K562 (cell line): Measurements from ENCODE around the gene C11orf65. TPM values are rescaled to one million over a fixed set of nuclear protein-coding genes. Genes with fewer than 3 reads are reported as not detected.

Source experiments
- CBX3 ChIP-seq, 2 experiments: IDR thresholded peaks; 1 replicate in 1 of 2; 2 replicates in 1 of 2; pipeline ENCODE4 v1.6.1; 2012; ENCODE audit warnings: inconsistent platforms in 2 of 2, low read length in 2 of 2, borderline replicate concordance in 1 of 2, control low read depth in 1 of 2
- CEBPG ChIP-seq, 3 experiments: fragments of 200-800 bp in 1 of 3; sonication (Bioruptor generic) in 1 of 3; sonication (generic) in 1 of 3; formaldehyde crosslinking in 1 of 3; IDR thresholded peaks in 2 of 3; conservative IDR thresholded peaks in 1 of 3; 2 replicates each; pipeline versions ENCODE4 v1.6.1 to v1.8.0; 2016 to 2022; ENCODE audit warnings: missing compliant biosample characterization in 2 of 3, missing genetic modification characterization in 2 of 3, mild to moderate bottlenecking in 1 of 3, missing genetic modification reagents in 1 of 3
- CSDE1 ChIP-seq, 2 experiments: fragments of 450-650 bp; IDR thresholded peaks; 2 replicates each; pipeline ENCODE4 v1.6.1; 2016; ENCODE audit warnings: mild to moderate bottlenecking in 1 of 2
- DIDO1 ChIP-seq: fragments of 450-650 bp; IDR thresholded peaks from 2 replicates; pipeline ENCODE4 v1.6.1; 2016; ENCODE audit warnings: low read depth, missing biosample characterization, missing genetic modification characterization
- FOSL1 ChIP-seq: fragments of 200-800 bp; sonication (Bioruptor generic); conservative IDR thresholded peaks from 2 replicates; pipeline ENCODE4 v1.6.1; 2016; ENCODE audit warnings: missing genetic modification characterization, missing compliant biosample characterization
- FOXA1 ChIP-seq: fragments of 450-650 bp; IDR thresholded peaks from 2 replicates; pipeline ENCODE4 v1.6.1; 2016; ENCODE audit warnings: mild to moderate bottlenecking, borderline replicate concordance
- HDAC2 ChIP-seq: fragments of 450-650 bp; IDR thresholded peaks from 2 replicates; pipeline ENCODE4 v1.6.1; 2016; ENCODE audit warnings: mild to moderate bottlenecking
- HDAC8 ChIP-seq: fragments of 450-650 bp; IDR thresholded peaks from 2 replicates; pipeline ENCODE4 v1.6.1; 2016; ENCODE audit warnings: mild to moderate bottlenecking, missing genetic modification characterization, moderate library complexity, missing compliant biosample characterization
- KAT8 ChIP-seq: fragments of 450-650 bp; IDR thresholded peaks from 2 replicates; pipeline ENCODE4 v1.6.1; 2016; ENCODE audit warnings: low read depth, mild to moderate bottlenecking
- KLF10 ChIP-seq: fragments of 250-450 bp; sonication (Bioruptor Pico); IDR thresholded peaks from 2 replicates; pipeline ENCODE4 v1.6.1; 2021; ENCODE audit warnings: matching md5 sums
- KLF16 ChIP-seq: IDR thresholded peaks from 2 replicates; pipeline ENCODE4 v1.6.1; 2016; ENCODE audit warnings: antibody characterized with exemption
- MEF2D ChIP-seq: conservative IDR thresholded peaks from 2 replicates; pipeline ENCODE4 v1.6.1; 2016; ENCODE audit warnings: low read depth, missing genetic modification characterization, missing compliant biosample characterization
- NEUROD1 ChIP-seq: fragments of 150-350 bp; IDR thresholded peaks from 2 replicates; pipeline ENCODE4 v1.6.1; 2014; ENCODE audit warnings: borderline replicate concordance, low read length, low read depth; ENCODE audit not compliant: partially characterized antibody
- NFE2L1 ChIP-seq: fragments of 450-650 bp; IDR thresholded peaks from 2 replicates; pipeline ENCODE4 v1.6.1; 2016; ENCODE audit warnings: missing genetic modification characterization, low read depth, mild to moderate bottlenecking, missing compliant biosample characterization, moderate library complexity, borderline replicate concordance
- POLR2G ChIP-seq: fragments of 200-400 bp; formaldehyde crosslinking; IDR thresholded peaks from 2 replicates; pipeline ENCODE4 v1.6.1; 2017; ENCODE audit warnings: low read depth, mild to moderate bottlenecking, antibody characterized with exemption, low read length, moderate library complexity
- PRMT5 ChIP-seq: sonication (generic); formaldehyde crosslinking; IDR thresholded peaks from 2 replicates; pipeline ENCODE4 v1.5.0; 2020; ENCODE audit warnings: missing genetic modification reagents
- RBM34 ChIP-seq: fragments of 200-400 bp; formaldehyde crosslinking; IDR thresholded peaks from 2 replicates; pipeline ENCODE4 v1.6.1; 2018; ENCODE audit warnings: low read length, borderline replicate concordance; ENCODE audit not compliant: insufficient read depth
- XRCC4 ChIP-seq: IDR thresholded peaks from one replicate; pipeline ENCODE4 v1.6.1; 2011; ENCODE audit not compliant: insufficient read depth, insufficient read length; ENCODE audit errors: extremely low read depth
- ZFP30 ChIP-seq: fragments of 250-450 bp; sonication (Bioruptor Pico); IDR thresholded peaks from 2 replicates; pipeline ENCODE4 v1.8.0; 2022; ENCODE audit warnings: moderate library complexity, mild to moderate bottlenecking, inconsistent platforms, borderline replicate concordance
- ZFP36 ChIP-seq: fragments of 150-350 bp; IDR thresholded peaks from 2 replicates; pipeline ENCODE4 v1.6.1; 2018; ENCODE audit warnings: low read length, low read depth; ENCODE audit not compliant: partially characterized antibody
- ZNF140 ChIP-seq: fragments of 250-450 bp; sonication (Bioruptor Pico); IDR thresholded peaks from 2 replicates; pipeline ENCODE4 v1.8.0; 2021; ENCODE audit warnings: moderate library complexity, mild to moderate bottlenecking, inconsistent platforms
- ZNF584 ChIP-seq: fragments of 200-800 bp; sonication (Bioruptor generic); IDR thresholded peaks from 2 replicates; pipeline ENCODE4 v1.6.1; 2016; ENCODE audit warnings: low read depth, mild to moderate bottlenecking, missing genetic modification characterization, missing compliant biosample characterization
- ZNF75A ChIP-seq: fragments of 450-650 bp; formaldehyde crosslinking; IDR thresholded peaks from 2 replicates; pipeline ENCODE4 v1.4.0; 2020; ENCODE audit warnings: mild to moderate bottlenecking
- polyA plus RNA-seq, 8 experiments: library from polyadenylated mRNA; depleted of rRNA in 4 of 8; stranded (reverse) in 5 of 8; unstranded in 3 of 8; fragments of >200 nt; fragmentation: Nextera tagmentation in 2 of 8; fragmentation: Illumina TruSeq in 1 of 8; extraction: Ambion mirVana in 2 of 8; extraction: Trizol in 1 of 8; gene quantifications; 2 replicates each; pipeline versions ENCODE4 v1.2.1 to v1.2.3, GENCODE V29; 2011 to 2014; ENCODE audit warnings: inconsistent platforms in 1 of 8, missing spikeins in 1 of 8
- total RNA-seq, 7 experiments: library from RNA; depleted of rRNA in 6 of 7; stranded (reverse); fragments of >200 nt in 6 of 7; fragmentation: Illumina TruSeq in 2 of 7; extraction: Trizol in 2 of 7; gene quantifications; 2 replicates each; pipeline versions ENCODE4 v1.2.1 to v1.2.3, GENCODE V29; 2011 to 2021; ENCODE audit warnings: low replicate concordance in 1 of 7
- TF ChIP-seq, protein P1 (sequence below): IDR thresholded peaks from 2 replicates; pipeline ENCODE4 v1.6.1; 2011; ENCODE audit warnings: borderline replicate concordance, low read depth, mild to moderate bottlenecking, moderate library complexity, low read length; ENCODE audit not compliant: insufficient read depth, poor library complexity, severe bottlenecking
- TF ChIP-seq, protein P2 (sequence below): fragments of 450-650 bp; formaldehyde crosslinking; IDR thresholded peaks from 2 replicates; pipeline ENCODE4 v1.4.0; 2020; ENCODE audit warnings: mild to moderate bottlenecking, moderate library complexity

C11orf65 gene
- total and polyA plus RNA-seq, 9 of the 15 experiments (the other 6 are each of a cell fraction or from before 2014, with no cell fraction given), result 1.0 to 2.1 (median 1.2) TPM

DNA sequence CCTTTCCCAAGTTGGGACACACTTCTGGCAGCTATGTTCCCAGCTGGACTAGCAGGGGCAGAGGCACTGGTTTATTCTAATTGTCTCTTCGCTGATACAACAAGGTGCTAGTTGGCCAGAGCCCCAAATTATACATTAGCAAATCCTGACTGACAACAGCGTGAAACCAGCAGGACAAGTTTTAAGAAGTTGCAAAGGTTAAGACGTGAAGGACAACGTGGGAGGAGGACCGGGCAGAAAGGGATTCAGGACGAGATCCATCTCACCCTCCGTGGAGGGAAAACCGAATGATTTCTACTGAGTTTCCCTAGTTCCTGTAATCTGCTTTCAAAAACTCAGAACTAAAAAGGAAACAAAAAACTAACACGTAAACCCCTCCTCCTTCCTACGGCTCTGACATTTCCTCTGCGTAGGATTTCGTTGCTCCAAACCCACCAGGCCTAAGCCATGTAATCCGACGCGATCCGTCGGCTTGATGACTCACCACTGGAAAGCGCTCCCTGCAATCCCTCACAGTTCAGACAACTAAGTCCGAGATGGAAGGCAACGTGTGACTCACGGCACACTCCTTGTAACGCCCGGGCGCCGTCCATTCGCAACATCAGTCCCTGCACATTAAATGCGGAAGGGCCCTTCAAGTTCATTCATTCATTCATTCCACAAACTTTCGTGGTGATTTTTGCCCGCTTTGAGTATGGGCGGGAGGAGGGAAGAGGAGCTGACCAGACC is 30.2 kb upstream of the C11orf65 start (continued):
- TF ChIP-seq HDAC2 (peak; percentile 30; the same call in 1 of the 2 replicates), CSDE1 (IDR thresholded peaks at IDR 0.05) (no peak; a peak in 1 of 4 replicates), NEUROD1 (no peak), DIDO1 (no peak), RBM34 (no peak), NFE2L1 (no peak), PRMT5 (CRISPR knock-in tag) (no peak), KAT8 (no peak), ZFP36 (no peak), CBX3 (IDR thresholded peaks at IDR 0.05; ENCODE audit: borderline replicate concordance in 1 of 2, low read length in 2 of 2) (peak in 1 of 2 experiments; percentile 45; a peak in 1 of 3 replicates), ZFP30 (CRISPR knock-in tag) (no peak), FOXA1 (no peak), HDAC8 (tag) (0 out of 2 replicates have a peak, but pooled peaks have one; percentile 18), KLF10 (CRISPR knock-in tag) (no peak), ZNF75A (no peak), KLF16 (no peak), XRCC4 (no peak), CEBPG (CRISPR knock-in tag; IDR thresholded peaks at IDR 0.05) (peak; percentile 74), CEBPG (tag; conservative IDR thresholded peaks at IDR 0.05 in 1 of 2, IDR thresholded peaks at IDR 0.05 in 1 of 2) (peak in 1 of 2 experiments; percentile 69; a peak in 2 of 4 replicates), MEF2D (tag) (no peak), ZNF140 (CRISPR knock-in tag) (no peak), POLR2G (no peak), FOSL1 (peak; percentile 100), ZNF584 (CRISPR knock-in tag) (peak; percentile 41; the same call in 1 of the 2 replicates)
- TF ChIP-seq, protein P1, sequence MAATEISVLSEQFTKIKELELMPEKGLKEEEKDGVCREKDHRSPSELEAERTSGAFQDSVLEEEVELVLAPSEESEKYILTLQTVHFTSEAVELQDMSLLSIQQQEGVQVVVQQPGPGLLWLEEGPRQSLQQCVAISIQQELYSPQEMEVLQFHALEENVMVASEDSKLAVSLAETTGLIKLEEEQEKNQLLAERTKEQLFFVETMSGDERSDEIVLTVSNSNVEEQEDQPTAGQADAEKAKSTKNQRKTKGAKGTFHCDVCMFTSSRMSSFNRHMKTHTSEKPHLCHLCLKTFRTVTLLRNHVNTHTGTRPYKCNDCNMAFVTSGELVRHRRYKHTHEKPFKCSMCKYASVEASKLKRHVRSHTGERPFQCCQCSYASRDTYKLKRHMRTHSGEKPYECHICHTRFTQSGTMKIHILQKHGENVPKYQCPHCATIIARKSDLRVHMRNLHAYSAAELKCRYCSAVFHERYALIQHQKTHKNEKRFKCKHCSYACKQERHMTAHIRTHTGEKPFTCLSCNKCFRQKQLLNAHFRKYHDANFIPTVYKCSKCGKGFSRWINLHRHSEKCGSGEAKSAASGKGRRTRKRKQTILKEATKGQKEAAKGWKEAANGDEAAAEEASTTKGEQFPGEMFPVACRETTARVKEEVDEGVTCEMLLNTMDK, result no peak
- TF ChIP-seq, protein P2, sequence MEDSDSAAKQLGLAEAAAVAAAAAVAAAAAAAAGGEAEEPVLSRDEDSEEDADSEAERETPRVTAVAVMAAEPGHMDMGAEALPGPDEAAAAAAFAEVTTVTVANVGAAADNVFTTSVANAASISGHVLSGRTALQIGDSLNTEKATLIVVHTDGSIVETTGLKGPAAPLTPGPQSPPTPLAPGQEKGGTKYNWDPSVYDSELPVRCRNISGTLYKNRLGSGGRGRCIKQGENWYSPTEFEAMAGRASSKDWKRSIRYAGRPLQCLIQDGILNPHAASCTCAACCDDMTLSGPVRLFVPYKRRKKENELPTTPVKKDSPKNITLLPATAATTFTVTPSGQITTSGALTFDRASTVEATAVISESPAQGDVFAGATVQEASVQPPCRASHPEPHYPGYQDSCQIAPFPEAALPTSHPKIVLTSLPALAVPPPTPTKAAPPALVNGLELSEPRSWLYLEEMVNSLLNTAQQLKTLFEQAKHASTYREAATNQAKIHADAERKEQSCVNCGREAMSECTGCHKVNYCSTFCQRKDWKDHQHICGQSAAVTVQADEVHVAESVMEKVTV (CRISPR knock-in tag), result no peak
